Vagina (tissue), 2 donors: ENCODE results near the gene TGFA.

Experiments
- CTCF ChIP-seq, 3 experiments: fragments of 450-650 bp in 2 of 3; fragments of 200-600 bp in 1 of 3; sonication (generic) in 1 of 3; IDR thresholded peaks; one replicate each; pipeline ENCODE4 v1.5.1; 2017 to 2019; ENCODE audit warnings: antibody characterized with exemption in 3 of 3, mild to moderate bottlenecking in 2 of 3, moderate library complexity in 2 of 3
- POLR2A ChIP-seq, 2 donors: fragments of 450-650 bp; IDR thresholded peaks; one replicate each; pipeline ENCODE4 v1.6.1; 2017; ENCODE audit warnings: antibody characterized with exemption in 2 of 2, mild to moderate bottlenecking in 2 of 2, moderate library complexity in 2 of 2
- POLR2AphosphoS5 ChIP-seq, 2 donors: sonication (generic); formaldehyde crosslinking; IDR thresholded peaks; one replicate each; pipeline ENCODE4 v1.9.0; 2017; ENCODE audit warnings: antibody characterized with exemption in 2 of 2, mild to moderate bottlenecking in 2 of 2, low read depth in 1 of 2; ENCODE audit not compliant: insufficient read depth in 1 of 2

GRCh38 chr2:70494293-70494886 is 59.2 kb downstream of the TGFA start:
- TF ChIP-seq CTCF (IDR thresholded peaks at IDR 0.05): no peak
- TF ChIP-seq POLR2A (IDR thresholded peaks at IDR 0.05): no peak
- TF ChIP-seq POLR2AphosphoS5 (IDR thresholded peaks at IDR 0.05; ENCODE audit: insufficient read depth in 1 of 2, low read depth in 1 of 2): no peak
